ENCODE results near the gene POLH.
"Not testable (repeated sequence)": the region's sequence is repeated elsewhere in the genome, so short reads cannot be mapped to it uniquely, and the experiment has no call there.

The POLH gene

GRCh38 chr6:43648248-43648647 lies 72.3 kb downstream of the POLH start:
- no peaks in the 10 kb centered on the region for H3K4me1 ChIP-seq (ENCODE audit: control insufficient read depth, insufficient read depth, low read length, unreplicated experiment)
- no peak overlapping the region for H3K4me3 ChIP-seq (ENCODE audit: low read depth, low read length)
- H2AFZ ChIP-seq (ENCODE audit: low read length, unreplicated experiment) = no peak overlapping the region
- no peaks in the 10 kb centered on the region for H3K36me3 ChIP-seq (ENCODE audit: insufficient read depth, low read length)
- no peaks in the 10 kb centered on the region for H3K27me3 ChIP-seq (ENCODE audit: insufficient read depth, low read length)
- H3K27ac ChIP-seq (ENCODE audit: low read depth, low read length) = no peak overlapping the region
- H3K79me2 ChIP-seq (ENCODE audit: control insufficient read depth, insufficient read depth, low read length, unreplicated experiment) = no peaks in the 10 kb centered on the region

GRCh38 chr6:43652822-43653221 lies 76.8 kb downstream of the POLH start:
- not testable (repeated sequence) for H2AFZ ChIP-seq (ENCODE audit: low read length, unreplicated experiment)

GRCh38 chr6:43657221-43657802 lies 81.3 kb downstream of the POLH start:
- Histone ChIP-seq H3K36me3 (ENCODE audit: insufficient read depth, low read length) (no peaks in the 10 kb centered on the region), H3K4me3 (ENCODE audit: low read depth, low read length) (no peak overlapping the region), H3K27me3 (ENCODE audit: insufficient read depth, low read length) (no peaks in the 10 kb centered on the region), H3K79me2 (ENCODE audit: control insufficient read depth, insufficient read depth, low read length, unreplicated experiment) (no peaks in the 10 kb centered on the region), H3K27ac (ENCODE audit: low read depth, low read length) (no peak overlapping the region), H3K4me1 (ENCODE audit: control insufficient read depth, insufficient read depth, low read length, unreplicated experiment) (no peaks in the 10 kb centered on the region), H2AFZ (ENCODE audit: low read length, unreplicated experiment) (no peak overlapping the region)

More at GRCh38 chr6:43652822-43653221, 76.8 kb downstream of the POLH start:
- H3K27ac ChIP-seq (ENCODE audit: low read depth, low read length); H3K4me3 ChIP-seq (ENCODE audit: low read depth, low read length); H3K27me3 ChIP-seq (ENCODE audit: insufficient read depth, low read length); H3K79me2 ChIP-seq (ENCODE audit: control insufficient read depth, insufficient read depth, low read length, unreplicated experiment); H3K36me3 ChIP-seq (ENCODE audit: insufficient read depth, low read length); H3K4me1 ChIP-seq (ENCODE audit: control insufficient read depth, insufficient read depth, low read length, unreplicated experiment): not testable (repeated sequence)

- Histone ChIP-seq H3K4me3 (ENCODE audit: low read depth, low read length) (no peak overlapping the region), H3K27me3 (ENCODE audit: insufficient read depth, low read length) (no peaks in the 10 kb centered on the region), H3K27ac (ENCODE audit: low read depth, low read length) (no peak overlapping the region), H2AFZ (ENCODE audit: low read length, unreplicated experiment) (no peak overlapping the region), H3K79me2 (ENCODE audit: control insufficient read depth, insufficient read depth, low read length, unreplicated experiment) (no peaks in the 10 kb centered on the region), H3K36me3 (ENCODE audit: insufficient read depth, low read length) (no peaks in the 10 kb centered on the region), H3K4me1 (ENCODE audit: control insufficient read depth, insufficient read depth, low read length, unreplicated experiment) (no peaks in the 10 kb centered on the region)
These were observed 82.2 kb downstream of the POLH start for GRCh38 chr6:43658161-43658560.

GRCh38 chr6:43662948-43663347 lies 87.0 kb downstream of the POLH start:
- H3K27ac ChIP-seq (ENCODE audit: low read depth, low read length); H3K27me3 ChIP-seq (ENCODE audit: insufficient read depth, low read length); H3K4me3 ChIP-seq (ENCODE audit: low read depth, low read length); H2AFZ ChIP-seq (ENCODE audit: low read length, unreplicated experiment); H3K36me3 ChIP-seq (ENCODE audit: insufficient read depth, low read length); H3K79me2 ChIP-seq (ENCODE audit: control insufficient read depth, insufficient read depth, low read length, unreplicated experiment): not testable (repeated sequence)
- H3K4me1 ChIP-seq (ENCODE audit: control insufficient read depth, insufficient read depth, low read length, unreplicated experiment) = peaks cover 12% of the 10 kb centered on the region
